GM10248 (cell line): ENCODE data around the gene HOXB2.

Experiments
- CTCF ChIA-PET: fragments of 300-600 bp; sonication (Branson Sonifier 250); formaldehyde crosslinking; extraction: SDS; loops from one replicate; lab custom pipeline; 2021; ENCODE audit warnings: antibody characterized with exemption; lab: Yijun Ruan, JAX
- POLR2A ChIA-PET: fragments of 350-650 bp; sonication (Branson Sonifier 250); formaldehyde crosslinking; extraction: SDS; loops from one replicate; lab custom pipeline; 2020; ENCODE audit warnings: antibody characterized with exemption; lab: Yijun Ruan, JAX
- DNase-seq: peaks from one replicate; pipeline ENCODE4 v3.0.0; 2012; ENCODE audit errors: extremely low spot score
- CTCF ChIP-seq: IDR thresholded peaks from 2 replicates; pipeline ENCODE4 v1.5.1; 2012; ENCODE audit warnings: mild to moderate bottlenecking, low read depth; ENCODE audit errors: extremely low read depth, missing control alignments, control extremely low read depth

The HOXB2 gene

GRCh38 chr17:48550502-48551213 lies 5.7 kb upstream of the HOXB2 start:
- POLR2A ChIA-PET = no interaction called here
- CTCF ChIA-PET = no interaction called here
- no peak for DNase-seq
- TF ChIP-seq CTCF = no peak

GRCh38 chr17:48549914-48550501 lies 5.1 kb upstream of the HOXB2 start:
- CTCF ChIA-PET = no interaction called here
- POLR2A ChIA-PET = no interaction called here
- TF ChIP-seq CTCF = no peak
- no peak for DNase-seq

GRCh38 chr17:48549281-48549630 lies 4.3 kb upstream of the HOXB2 start:
- ChIA-PET POLR2A (no interaction called here), CTCF (interaction anchor here (1.1 kb wide), 1 partner anchor 9 kb away, joined by 5 read pairs; no protein-coding TSS in a partner anchor)
- TF ChIP-seq CTCF = no peak
- DNase-seq = no peak

GRCh38 chr17:48548523-48549280 lies 3.8 kb upstream of the HOXB2 start:
- ChIA-PET CTCF (interaction anchor here (1.1 to 2.3 kb wide), 2 partner anchors 9 to 57 kb away, joined by 5 to 11 read pairs; no protein-coding TSS in a partner anchor), POLR2A (no interaction called here)
- DNase-seq = no peak
- no peak for TF ChIP-seq CTCF

GRCh38 chr17:48547808-48548522 lies 3.1 kb upstream of the HOXB2 start:
- CTCF ChIA-PET = interaction anchor here (1.1 to 2.3 kb wide), 3 partner anchors 37 to 212 kb away, joined by 3 to 11 read pairs (median 5); no protein-coding TSS in a partner anchor
- no peak for TF ChIP-seq CTCF
- DNase-seq = no peak
- POLR2A ChIA-PET = interaction anchor here (0.7 kb wide), 1 partner anchor 505 kb away, joined by 3 read pairs; no protein-coding TSS in a partner anchor
